ENCODE data around the gene STIM2.

STIM2 gene

GRCh38 chr4:27057662-27058061 lies 197.0 kb downstream of the STIM2 start:
- H2AFZ ChIP-seq (ENCODE audit: low read length), result no peak overlapping the region
- H3K9me3 ChIP-seq (ENCODE audit: low read length), result no peaks in the 10 kb centered on the region
- no peaks in the 10 kb centered on the region for H3K9me2 ChIP-seq (ENCODE audit: low read depth, low read length)
- no peaks in the 10 kb centered on the region for H3K79me2 ChIP-seq (ENCODE audit: insufficient read depth, low read length)
- TF ChIP-seq CTCF (IDR thresholded peaks at IDR 0.05; ENCODE audit: low read length), result no peak
- no peak for TF ChIP-seq EZH2 (IDR thresholded peaks at IDR 0.05; ENCODE audit: borderline replicate concordance, low read length)
- no peaks in the 10 kb centered on the region for H3K36me3 ChIP-seq (ENCODE audit: insufficient read depth, low read length)
- no peak overlapping the region for H3K27ac ChIP-seq (ENCODE audit: low read depth, low read length, poor library complexity, severe bottlenecking)
- H3K4me3 ChIP-seq (ENCODE audit: low read depth, low read length, poor library complexity, severe bottlenecking), result no peak overlapping the region
- no peaks in the 10 kb centered on the region for H3K4me1 ChIP-seq (ENCODE audit: insufficient read depth, low read length, severe bottlenecking)
- no peaks in the 10 kb centered on the region for H3F3A ChIP-seq (ENCODE audit: insufficient read depth, low read length)
- H3K9ac ChIP-seq (ENCODE audit: low read length), result no peak overlapping the region
- no peaks in the 10 kb centered on the region for H3K27me3 ChIP-seq (ENCODE audit: insufficient read depth, low read length)
- H4K20me1 ChIP-seq (ENCODE audit: insufficient read depth, low read length), result no peaks in the 10 kb centered on the region
- H3K4me2 ChIP-seq (ENCODE audit: low read length), result no peak overlapping the region

DNA sequence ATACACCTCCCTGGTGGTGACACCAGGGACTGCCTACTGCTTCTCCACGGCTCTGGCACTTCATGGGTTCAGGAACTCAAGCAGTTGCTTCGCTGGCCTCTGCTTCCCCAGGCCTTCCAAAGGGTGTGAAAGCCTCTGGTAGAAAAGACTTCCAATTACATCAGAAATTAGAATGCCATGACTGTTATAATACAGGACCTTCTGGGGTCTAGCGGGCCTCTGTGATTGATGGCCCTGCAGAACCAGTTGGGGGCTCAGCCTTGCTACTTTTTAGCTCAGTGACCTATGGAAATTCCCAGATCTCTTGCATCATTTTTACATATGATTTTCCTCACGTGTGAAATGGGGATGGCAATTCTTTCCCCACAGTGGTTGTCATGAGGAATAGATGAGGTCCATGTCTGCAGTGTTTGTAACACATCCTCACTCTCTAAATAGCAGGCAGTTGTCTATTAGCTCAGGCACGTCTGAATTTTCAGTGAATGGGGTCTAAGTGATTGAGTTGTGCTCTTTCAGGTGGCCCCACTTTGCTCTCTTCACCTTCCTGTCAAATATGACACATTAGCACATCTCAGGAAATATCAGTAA lies 198.3 kb downstream of the STIM2 start:
- Histone ChIP-seq H3K4me3 (ENCODE audit: low read depth, low read length, poor library complexity, severe bottlenecking) (no peak overlapping the region), H3K4me1 (ENCODE audit: insufficient read depth, low read length, severe bottlenecking) (no peaks in the 10 kb centered on the region), H3K36me3 (ENCODE audit: insufficient read depth, low read length) (no peaks in the 10 kb centered on the region), H3K79me2 (ENCODE audit: insufficient read depth, low read length) (no peaks in the 10 kb centered on the region), H3K9me3 (ENCODE audit: low read length) (no peaks in the 10 kb centered on the region), H2AFZ (ENCODE audit: low read length) (no peak overlapping the region), H3K9me2 (ENCODE audit: low read depth, low read length) (no peaks in the 10 kb centered on the region), H3K27me3 (ENCODE audit: insufficient read depth, low read length) (no peaks in the 10 kb centered on the region), H3K27ac (ENCODE audit: low read depth, low read length, poor library complexity, severe bottlenecking) (no peak overlapping the region), H3K9ac (ENCODE audit: low read length) (no peak overlapping the region), H3F3A (ENCODE audit: insufficient read depth, low read length) (no peaks in the 10 kb centered on the region), H3K4me2 (ENCODE audit: low read length) (no peak overlapping the region), H4K20me1 (ENCODE audit: insufficient read depth, low read length) (no peaks in the 10 kb centered on the region)
- TF ChIP-seq CTCF (IDR thresholded peaks at IDR 0.05; ENCODE audit: low read length) (no peak), EZH2 (IDR thresholded peaks at IDR 0.05; ENCODE audit: borderline replicate concordance, low read length) (no peak)

- H3K79me2 ChIP-seq (ENCODE audit: insufficient read depth, low read length), result no peaks in the 10 kb centered on the region
- H3K27ac ChIP-seq (ENCODE audit: low read depth, low read length, poor library complexity, severe bottlenecking), result no peak overlapping the region
- H3K4me2 ChIP-seq (ENCODE audit: low read length), result no peak overlapping the region
- no peaks in the 10 kb centered on the region for H3F3A ChIP-seq (ENCODE audit: insufficient read depth, low read length)
- H4K20me1 ChIP-seq (ENCODE audit: insufficient read depth, low read length), result no peaks in the 10 kb centered on the region
- no peaks in the 10 kb centered on the region for H3K9me3 ChIP-seq (ENCODE audit: low read length)
- H3K36me3 ChIP-seq (ENCODE audit: insufficient read depth, low read length), result no peaks in the 10 kb centered on the region
- no peaks in the 10 kb centered on the region for H3K4me1 ChIP-seq (ENCODE audit: insufficient read depth, low read length, severe bottlenecking)
- no peak overlapping the region for H3K9ac ChIP-seq (ENCODE audit: low read length)
- TF ChIP-seq EZH2 (IDR thresholded peaks at IDR 0.05; ENCODE audit: borderline replicate concordance, low read length) (no peak), CTCF (IDR thresholded peaks at IDR 0.05; ENCODE audit: low read length) (no peak)
- H3K9me2 ChIP-seq (ENCODE audit: low read depth, low read length), result no peaks in the 10 kb centered on the region
- H3K27me3 ChIP-seq (ENCODE audit: insufficient read depth, low read length), result no peaks in the 10 kb centered on the region
- H2AFZ ChIP-seq (ENCODE audit: low read length), result no peak overlapping the region
- H3K4me3 ChIP-seq (ENCODE audit: low read depth, low read length, poor library complexity, severe bottlenecking), result no peak overlapping the region
Observed at GRCh38 chr4:27059446-27059845, 198.8 kb downstream of the STIM2 start.

Measured in OCI-LY1 (cell line).